Heart left ventricle (tissue), 16 donors: ENCODE measurements around the gene NUP50. TPM values are rescaled to one million over a fixed set of nuclear protein-coding genes. Genes with fewer than 3 reads are reported as not detected.

Source experiments
- ATAC-seq, 4 donors: fragments of 200-7000 bp; cut with Tn5 transposase; one replicate each; pipeline ENCODE4 v1.9.1; 2020 to 2022; ENCODE audit warnings: moderate library complexity in 4 of 4, mild to moderate bottlenecking in 3 of 4, moderate number of reproducible peaks in 1 of 4
- DNase-seq, 5 donors: peaks; one replicate each; pipeline ENCODE4 v3.0.0-alpha.2; 2020
- H3K27ac ChIP-seq, 12 donors: fragments of 200-600 bp; sonication (generic) in 4 of 12; one replicate each; pipeline versions ENCODE4 v1.5.0 to v1.8.0; 2016 to 2022; ENCODE audit warnings: mild to moderate bottlenecking in 2 of 12
- H3K27me3 ChIP-seq, 9 donors: fragments of 200-600 bp; sonication (generic) in 2 of 9; one replicate each; pipeline versions ENCODE4 v1.5.1 to v1.8.0; 2016 to 2022; ENCODE audit warnings: mild to moderate bottlenecking in 3 of 9
- H3K36me3 ChIP-seq, 9 donors: fragments of 200-600 bp; sonication (generic) in 2 of 9; one replicate each; pipeline versions ENCODE4 v1.5.0 to v1.8.0; 2018 to 2022; ENCODE audit warnings: mild to moderate bottlenecking in 2 of 9
- H3K4me1 ChIP-seq, 12 donors: fragments of 200-600 bp; sonication (generic) in 4 of 12; one replicate each; pipeline versions ENCODE4 v1.5.0 to v1.8.0; 2016 to 2022; ENCODE audit warnings: mild to moderate bottlenecking in 3 of 12
- H3K4me3 ChIP-seq, 12 donors: fragments of 200-600 bp; sonication (generic) in 4 of 12; one replicate each; pipeline versions ENCODE4 v1.5.0 to v1.8.0; 2017 to 2022; ENCODE audit warnings: mild to moderate bottlenecking in 9 of 12, moderate library complexity in 4 of 12
- H3K9me3 ChIP-seq, 12 donors: fragments of 200-600 bp; sonication (generic) in 4 of 12; one replicate each; pipeline versions ENCODE4 v1.5.0 to v1.8.0; 2016 to 2022; ENCODE audit warnings: mild to moderate bottlenecking in 1 of 12
- CTCF ChIP-seq, 12 donors: fragments of 200-600 bp; sonication (generic) in 4 of 12; IDR thresholded peaks; one replicate each; pipeline versions ENCODE4 v1.5.0 to v1.8.0; 2018 to 2022; ENCODE audit warnings: antibody characterized with exemption in 12 of 12, mild to moderate bottlenecking in 5 of 12
- POLR2A ChIP-seq, 2 donors: fragments of 450-650 bp; IDR thresholded peaks; one replicate each; pipeline ENCODE4 v1.6.1; 2017; ENCODE audit warnings: antibody characterized with exemption in 2 of 2, mild to moderate bottlenecking in 2 of 2, moderate library complexity in 2 of 2
- WGBS, 4 donors: extraction: QIAGEN DNeasy Blood & Tissue Kit in 2 of 4; methylation state at CpG; one replicate each; pipeline versions ENCODE4 v1.1.5 to v1.1.7; 2013 to 2018; 5-methylcytosine and 5-hydroxymethylcytosine counted together
- intact Hi-C, 10 donors: fragments of 100-400 bp; cut with DNase I; formaldehyde crosslinking; loops; one replicate each; pipeline versions ENCODE4 v1.11.1 to v1.14.2; 2022
- polyA plus RNA-seq, 2 donors: library from polyadenylated mRNA; stranded (reverse); fragments of 200-250 nt; gene quantifications; one replicate each; pipeline ENCODE4 v1.2.3, GENCODE V29; 2013
- total RNA-seq, 9 donors: library from RNA; depleted of rRNA in 2 of 9; stranded (reverse); fragments of >200 nt in 2 of 9; fragmentation: NEBNext Ultra II Directional in 3 of 9; extraction: Animal tissue kit (Norgen Biotek cat#: 25700) in 3 of 9; gene quantifications; one replicate each; pipeline versions ENCODE4 v1.1.0 to v1.2.4, GENCODE V29; 2016 to 2023
- donor health status: ischemic (EF 13 %, LVEDD 7.1; RV severe dilation, severe dysfunction).
- donor health status: healthy with polysubstance abuse.
- donor health status: DM: no; HTN: yes; CAD: no.
- donor health status: DM: no; HTN: no; CAD: no.
- donor health status: ischemic (EF 25% LVEDD 6.9; RV normal size, moderate dysfunction).
- donor health status: ischemic (EF 25% LVEDD 5.7; RV mildly dilated, moderate dysfunction).
- donor health status: healthy.
- donor health status: DM: yes; HTN: yes; CAD: no.
- donor health status: ischemic (EF 35%, LVEDD 5.7; RV mildly dilated, moderate dysfunction).
- donor health status: nonischemic (EF 11% LVEDD 7.7; RV severe dilation, severe dysfunction).
- donor health status: DM: yes; HTN: yes; CAD: no.
- donor health status: PGD.
- donor health status: ischemic (EF 29% LVEDD 5.4; RV normal size, mild dysfunction).
- donor health status: nonischemic (EF 23%, LVEDD 6.1; RV moderate dilation, normal function).

The NUP50 gene
- total and polyA plus RNA-seq, 11 donors = 5.8 to 42.6 (median 14.1) TPM

- peaks cover 0 to 17% (median 10%) of the 10 kb centered on the region in 12 donors for H3K9me3 ChIP-seq
- peaks cover 0 to 35% (median 0%) of the 10 kb centered on the region in 12 donors for H3K4me1 ChIP-seq
- DNase-seq = no peak
- ATAC-seq = no peak
- TF ChIP-seq POLR2A (IDR thresholded peaks at IDR 0.05) (no peak), CTCF (IDR thresholded peaks at IDR 0.05) (no peak)
- peaks cover 0 to 9% (median 0%) of the 10 kb centered on the region in 9 donors for H3K27me3 ChIP-seq
- peak overlapping the region in 1 of 12 donors; percentile 54 for H3K27ac ChIP-seq
- no peak overlapping the region for H3K4me3 ChIP-seq
- WGBS, 4 donors = 81 to 87% (median 84%) methylated on average over 8 of the region's 8 CpGs
- H3K36me3 ChIP-seq = peaks cover 2 to 38% (median 14%) of the 10 kb centered on the region in 9 donors
- intact Hi-C loops = no loop called here
Measured at GRCh38 chr22:45130891-45131290, 32.8 kb upstream of the NUP50 start.

- intact Hi-C loops = no loop called here
- ATAC-seq = peak in 3 of 4 donors; percentile 33 to 87 (median 67)
Measured at GRCh38 chr22:45131749-45132148, 32.0 kb upstream of the NUP50 start.

GRCh38 chr22:45134313-45134712, 29.4 kb upstream of the NUP50 start:
- no peak for TF ChIP-seq CTCF (IDR thresholded peaks at IDR 0.05)
- TF ChIP-seq POLR2A (IDR thresholded peaks at IDR 0.05) = no peak
- H3K36me3 ChIP-seq = peaks cover 2 to 38% (median 14%) of the 10 kb centered on the region in 9 donors
- no peak overlapping the region for H3K4me3 ChIP-seq
- no peak overlapping the region for H3K27ac ChIP-seq
- ATAC-seq (no peak), DNase-seq (no peak)
- H3K4me1 ChIP-seq = peaks cover 0 to 33% (median 0%) of the 10 kb centered on the region in 12 donors
- peaks cover 0 to 17% (median 10%) of the 10 kb centered on the region in 12 donors for H3K9me3 ChIP-seq
- H3K27me3 ChIP-seq = no peaks in the 10 kb centered on the region
- 91 to 99% (median 95%) methylated on average over 2 to 5 of the region's 5 CpGs for WGBS, 4 donors
- intact Hi-C loops = no loop called here

More at GRCh38 chr22:45131749-45132148, 32.0 kb upstream of the NUP50 start:
- peak in 4 of 5 donors; percentile 31 to 68 (median 36) for DNase-seq
- TF ChIP-seq CTCF (IDR thresholded peaks at IDR 0.05) (no peak), POLR2A (IDR thresholded peaks at IDR 0.05) (no peak)
- Histone ChIP-seq H3K4me3 (no peak overlapping the region), H3K27ac (peak overlapping the region in 1 of 12 donors; percentile 62), H3K9me3 (peaks cover 0 to 17% (median 10%) of the 10 kb centered on the region in 12 donors), H3K4me1 (peaks cover 0 to 35% (median 0%) of the 10 kb centered on the region in 12 donors), H3K36me3 (peaks cover 2 to 38% (median 14%) of the 10 kb centered on the region in 9 donors), H3K27me3 (peaks cover 0 to 3% (median 0%) of the 10 kb centered on the region in 9 donors)
- WGBS, 4 donors = 79 to 87% (median 80%) methylated on average over 3 of the region's 3 CpGs

- Histone ChIP-seq H3K36me3 (peaks cover 2 to 38% (median 14%) of the 10 kb centered on the region in 9 donors), H3K27ac (no peak overlapping the region), H3K9me3 (peaks cover 0 to 17% (median 10%) of the 10 kb centered on the region in 12 donors), H3K4me3 (no peak overlapping the region), H3K27me3 (no peaks in the 10 kb centered on the region), H3K4me1 (peaks cover 0 to 10% (median 0%) of the 10 kb centered on the region in 12 donors)
- 95 to 99% (median 96%) methylated on average over 2 of the region's 2 CpGs for WGBS, 4 donors
- TF ChIP-seq CTCF (IDR thresholded peaks at IDR 0.05) = no peak
- TF ChIP-seq POLR2A (IDR thresholded peaks at IDR 0.05) = no peak
- DNase-seq = no peak
- intact Hi-C loops = no loop called here
- no peak for ATAC-seq
Measured at GRCh38 chr22:45136594-45136993, 27.1 kb upstream of the NUP50 start.
